AG10803 (cell line): ENCODE results near the gene PRKAG2.

Source experiments
- DNase-seq: peaks from one replicate; pipeline ENCODE4 v3.0.0; 2010; ENCODE audit warnings: low read depth
- H3K4me3 ChIP-seq: 2 replicates; pipeline ENCODE4 v1.5.1; 2011; ENCODE audit warnings: mild to moderate bottlenecking, low read length, control low read depth
- CTCF ChIP-seq: conservative IDR thresholded peaks from 2 replicates; pipeline ENCODE4 v1.5.1; 2011; ENCODE audit warnings: mild to moderate bottlenecking, low read length, control low read depth, inconsistent platforms

PRKAG2 gene

GRCh38 chr7:151905766-151906165, 28.9 kb upstream of the PRKAG2 start:
- no peak overlapping the region for H3K4me3 ChIP-seq
- TF ChIP-seq CTCF, result no peak
- no peak for DNase-seq

GRCh38 chr7:151905353-151905752, 28.4 kb upstream of the PRKAG2 start:
- TF ChIP-seq CTCF, result no peak
- H3K4me3 ChIP-seq, result no peak overlapping the region
- DNase-seq, result no peak

- no peak for TF ChIP-seq CTCF
- no peak for DNase-seq
These were observed 27.4 kb upstream of the PRKAG2 start for GRCh38 chr7:151904270-151904669.

GRCh38 chr7:151903249-151904032, 26.5 kb upstream of the PRKAG2 start:
- no peak for DNase-seq
- H3K4me3 ChIP-seq, result no peak overlapping the region
- no peak for TF ChIP-seq CTCF

More at GRCh38 chr7:151904270-151904669, 27.4 kb upstream of the PRKAG2 start:
- H3K4me3 ChIP-seq, result no peak overlapping the region

GRCh38 chr7:151902311-151902710, 25.4 kb upstream of the PRKAG2 start:
- no peak for TF ChIP-seq CTCF
- H3K4me3 ChIP-seq, result no peak overlapping the region
- DNase-seq, result no peak

GRCh38 chr7:151901828-151902227, 24.9 kb upstream of the PRKAG2 start:
- TF ChIP-seq CTCF, result no peak

GRCh38 chr7:151900986-151901621, 24.2 kb upstream of the PRKAG2 start:
- TF ChIP-seq CTCF, result no peak
- peak overlapping the region; percentile 18 for H3K4me3 ChIP-seq
- DNase-seq, result peak; percentile 24

More at GRCh38 chr7:151901828-151902227, 24.9 kb upstream of the PRKAG2 start:
- DNase-seq, result no peak
- no peak overlapping the region for H3K4me3 ChIP-seq
